ENCODE measurements around the gene STK17A. TPM values are rescaled to one million over a fixed set of nuclear protein-coding genes. Genes with fewer than 3 reads are reported as not detected.
"Not testable (repeated sequence)": the region's sequence is repeated elsewhere in the genome, so short reads cannot be mapped to it uniquely, and the experiment has no call there.

The STK17A gene
- total RNA-seq, 1 experiment from 2014 or later, result 47.0 TPM

GRCh38 chr7:43593010-43593409 is 10.1 kb downstream of the STK17A start:
- no peaks in the 10 kb centered on the region for H3K9me3 ChIP-seq (replicated peaks)
- H3K36me3 ChIP-seq, result peaks cover 27% of the 10 kb centered on the region
- DNase-seq (ENCODE audit: low read depth in 1 of 2, low spot score in 2 of 2), result no peak
- peaks cover 17% of the 10 kb centered on the region for H3K4me1 ChIP-seq (replicated peaks)
- no peak overlapping the region for H3K27ac ChIP-seq
- H3K27me3 ChIP-seq (replicated peaks), result no peaks in the 10 kb centered on the region
- H3K4me3 ChIP-seq, result no peak overlapping the region

GRCh38 chr7:43594020-43594419 is 11.1 kb downstream of the STK17A start:
- Histone ChIP-seq H3K4me3 (no peak overlapping the region), H3K27me3 (replicated peaks) (no peaks in the 10 kb centered on the region), H3K4me1 (replicated peaks) (peaks cover 17% of the 10 kb centered on the region), H3K9me3 (replicated peaks) (no peaks in the 10 kb centered on the region), H3K36me3 (peaks cover 31% of the 10 kb centered on the region), H3K27ac (no peak overlapping the region)
- no peak for DNase-seq (ENCODE audit: low read depth in 1 of 2, low spot score in 2 of 2)

GRCh38 chr7:43596426-43596825 is 13.5 kb downstream of the STK17A start:
- H3K4me1 ChIP-seq (replicated peaks); DNase-seq (ENCODE audit: low read depth in 1 of 2, low spot score in 2 of 2); H3K4me3 ChIP-seq; H3K9me3 ChIP-seq (replicated peaks); H3K27me3 ChIP-seq (replicated peaks); H3K27ac ChIP-seq: not testable (repeated sequence)
- H3K36me3 ChIP-seq, result peaks cover 49% of the 10 kb centered on the region

GRCh38 chr7:43600056-43600455 is 17.1 kb downstream of the STK17A start:
- no peaks in the 10 kb centered on the region for H3K27me3 ChIP-seq (replicated peaks)
- no peaks in the 10 kb centered on the region for H3K9me3 ChIP-seq (replicated peaks)
- DNase-seq (ENCODE audit: low read depth in 1 of 2, low spot score in 2 of 2), result no peak
- H3K4me1 ChIP-seq (replicated peaks), result peaks cover 5% of the 10 kb centered on the region; the same call in 1 of the 2 replicates
- peaks cover 73% of the 10 kb centered on the region for H3K36me3 ChIP-seq
- H3K4me3 ChIP-seq, result no peak overlapping the region
- H3K27ac ChIP-seq, result no peak overlapping the region

GRCh38 chr7:43602256-43602655 is 19.3 kb downstream of the STK17A start:
- Histone ChIP-seq H3K36me3 (peaks cover 64% of the 10 kb centered on the region), H3K27ac (no peak overlapping the region), H3K4me1 (replicated peaks) (no peaks in the 10 kb centered on the region), H3K27me3 (replicated peaks) (no peaks in the 10 kb centered on the region), H3K9me3 (replicated peaks) (no peaks in the 10 kb centered on the region), H3K4me3 (no peak overlapping the region)
- DNase-seq (ENCODE audit: low read depth in 1 of 2, low spot score in 2 of 2), result no peak

- Histone ChIP-seq H3K4me1 (replicated peaks) (no peaks in the 10 kb centered on the region), H3K9me3 (replicated peaks) (no peaks in the 10 kb centered on the region), H3K27ac (no peak overlapping the region), H3K4me3 (no peak overlapping the region), H3K27me3 (replicated peaks) (no peaks in the 10 kb centered on the region), H3K36me3 (peaks cover 66% of the 10 kb centered on the region)
- DNase-seq (ENCODE audit: low read depth in 1 of 2, low spot score in 2 of 2), result no peak
These were observed 21.3 kb downstream of the STK17A start for GRCh38 chr7:43604251-43604650.

GRCh38 chr7:43609097-43609496 is 26.2 kb downstream of the STK17A start:
- H3K27ac ChIP-seq, result no peak overlapping the region
- H3K27me3 ChIP-seq (replicated peaks), result no peaks in the 10 kb centered on the region
- DNase-seq (ENCODE audit: low read depth in 1 of 2, low spot score in 2 of 2), result no peak
- H3K9me3 ChIP-seq (replicated peaks), result no peaks in the 10 kb centered on the region
- no peak overlapping the region for H3K4me3 ChIP-seq
- H3K4me1 ChIP-seq (replicated peaks), result peaks cover 15% of the 10 kb centered on the region
- peaks cover 62% of the 10 kb centered on the region for H3K36me3 ChIP-seq

- no peak overlapping the region for H3K4me3 ChIP-seq
- no peak for DNase-seq (ENCODE audit: low read depth in 1 of 2, low spot score in 2 of 2)
- H3K4me1 ChIP-seq (replicated peaks), result peaks cover 15% of the 10 kb centered on the region
- peaks cover 67% of the 10 kb centered on the region for H3K36me3 ChIP-seq
- H3K27ac ChIP-seq, result no peak overlapping the region
- no peaks in the 10 kb centered on the region for H3K27me3 ChIP-seq (replicated peaks)
- no peaks in the 10 kb centered on the region for H3K9me3 ChIP-seq (replicated peaks)
These were observed 29.2 kb downstream of the STK17A start for GRCh38 chr7:43612128-43612527.

GRCh38 chr7:43612599-43613589 is 30.0 kb downstream of the STK17A start:
- Histone ChIP-seq H3K27ac (no peak overlapping the region), H3K27me3 (replicated peaks) (no peaks in the 10 kb centered on the region), H3K9me3 (replicated peaks) (no peaks in the 10 kb centered on the region), H3K4me1 (replicated peaks) (peaks cover 15% of the 10 kb centered on the region), H3K4me3 (no peak overlapping the region), H3K36me3 (peaks cover 70% of the 10 kb centered on the region)
- peak in 1 of 2 experiments; percentile 19 for DNase-seq (ENCODE audit: low read depth in 1 of 2, low spot score in 2 of 2)

GRCh38 chr7:43615558-43616145 is 32.7 kb downstream of the STK17A start:
- Histone ChIP-seq H3K27me3 (replicated peaks) (no peaks in the 10 kb centered on the region), H3K36me3 (peaks cover 72% of the 10 kb centered on the region), H3K4me3 (no peak overlapping the region), H3K9me3 (replicated peaks) (no peaks in the 10 kb centered on the region), H3K27ac (no peak overlapping the region), H3K4me1 (replicated peaks) (peaks cover 15% of the 10 kb centered on the region)
- DNase-seq (ENCODE audit: low read depth in 1 of 2, low spot score in 2 of 2), result no peak

- peaks cover 22% of the 10 kb centered on the region for H3K4me1 ChIP-seq (replicated peaks)
- H3K9me3 ChIP-seq (replicated peaks), result no peaks in the 10 kb centered on the region
- no peak overlapping the region for H3K27ac ChIP-seq
- peaks cover 73% of the 10 kb centered on the region for H3K36me3 ChIP-seq
- DNase-seq (ENCODE audit: low read depth in 1 of 2, low spot score in 2 of 2), result no peak
- no peaks in the 10 kb centered on the region for H3K27me3 ChIP-seq (replicated peaks)
- H3K4me3 ChIP-seq, result no peak overlapping the region
These were observed 34.1 kb downstream of the STK17A start for GRCh38 chr7:43616977-43617376.

- Histone ChIP-seq H3K27ac (no peak overlapping the region), H3K9me3 (replicated peaks) (no peaks in the 10 kb centered on the region), H3K27me3 (replicated peaks) (no peaks in the 10 kb centered on the region), H3K4me1 (replicated peaks) (peaks cover 13% of the 10 kb centered on the region), H3K4me3 (no peak overlapping the region), H3K36me3 (peaks cover 69% of the 10 kb centered on the region)
- no peak for DNase-seq (ENCODE audit: low read depth in 1 of 2, low spot score in 2 of 2)
These were observed 35.2 kb downstream of the STK17A start for GRCh38 chr7:43618073-43618472.

- Histone ChIP-seq H3K27ac (no peak overlapping the region), H3K27me3 (replicated peaks) (no peaks in the 10 kb centered on the region), H3K36me3 (peaks cover 70% of the 10 kb centered on the region), H3K9me3 (replicated peaks) (no peaks in the 10 kb centered on the region), H3K4me3 (no peak overlapping the region), H3K4me1 (replicated peaks) (peaks cover 10% of the 10 kb centered on the region)
- DNase-seq (ENCODE audit: low read depth in 1 of 2, low spot score in 2 of 2), result no peak
These were observed 36.5 kb downstream of the STK17A start for GRCh38 chr7:43619213-43620012.
